Measurements from ENCODE around the gene COBLL1. TPM values are rescaled to one million over a fixed set of nuclear protein-coding genes. Genes with fewer than 3 reads are reported as not detected.

COBLL1 gene
- total RNA-seq, 1 experiment from 2014 or later: 5.9 TPM

DNA sequence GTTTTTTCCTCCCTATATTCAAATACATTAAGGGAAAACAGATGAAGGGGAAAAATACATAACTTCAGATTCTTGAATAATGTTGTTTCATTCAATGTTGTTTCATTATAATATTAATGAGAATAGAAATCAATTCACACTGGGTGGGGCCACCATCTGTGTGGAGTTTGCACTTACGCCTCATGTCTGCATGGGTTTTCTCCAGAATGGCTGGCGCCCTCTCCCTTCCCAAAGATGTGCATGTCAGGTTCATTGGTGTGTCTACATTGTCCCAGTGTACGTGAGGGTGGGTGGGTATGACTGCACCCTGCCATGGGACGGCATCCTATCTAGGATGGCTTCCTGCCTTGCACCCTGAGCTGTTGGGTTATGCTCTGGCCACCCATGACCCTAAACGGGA lies 51.7 kb downstream of the COBLL1 start:
- WGBS (ENCODE audit: extremely low coverage, insufficient read length, low lambda C conversion rate): no CpG with 5 or more reads among the region's 5 CpGs
- H3K79me2 ChIP-seq (ENCODE audit: insufficient read depth, low read length): no peaks in the 10 kb centered on the region
- no peak overlapping the region for H3K18ac ChIP-seq (ENCODE audit: insufficient read length, low read depth, low read length)
- H4K20me1 ChIP-seq (ENCODE audit: control insufficient read depth, insufficient read depth, insufficient read length): no peaks in the 10 kb centered on the region
- no peak overlapping the region for H3K4ac ChIP-seq (ENCODE audit: low read depth, low read length)
- no peak overlapping the region for H2BK120ac ChIP-seq (ENCODE audit: low read depth, low read length, poor library complexity, severe bottlenecking)
- Mint-ChIP-seq H3K27ac (no peak overlapping the region), H3K4me3 (no peak overlapping the region), H3K9me3 (no peaks in the 10 kb centered on the region), H3K27me3 (ENCODE audit: low read depth) (no peaks in the 10 kb centered on the region), H3K36me3 (ENCODE audit: insufficient read depth in 1 of 3, low read depth in 3 of 3) (no peaks in the 10 kb centered on the region), H3K4me1 (peaks cover 8 to 12% of the 10 kb centered on the region in 2 experiments)
- no peak overlapping the region for H2BK12ac ChIP-seq (ENCODE audit: insufficient read length, low read depth, low read length)
- no peak overlapping the region for H4K8ac ChIP-seq (replicated peaks; ENCODE audit: insufficient read length, low read depth, low read length)
- no peak overlapping the region for H2AK5ac ChIP-seq (ENCODE audit: insufficient read length, low read length)
- no peaks in the 10 kb centered on the region for H3K23me2 ChIP-seq (ENCODE audit: insufficient read length, low read depth, low read length, poor library complexity, severe bottlenecking)
- H4K91ac ChIP-seq (ENCODE audit: insufficient read length, low read depth, low read length): no peak overlapping the region
- no peak overlapping the region for H2AFZ ChIP-seq (ENCODE audit: low read length)
- H3K23ac ChIP-seq (ENCODE audit: insufficient read length, low read depth, low read length): no peak overlapping the region
- H2BK20ac ChIP-seq (ENCODE audit: low read depth, low read length, poor library complexity, severe bottlenecking): no peak overlapping the region
- H3K27ac ChIP-seq (ENCODE audit: insufficient read length, low read depth, low read length): no peak overlapping the region
- H3K79me1 ChIP-seq (ENCODE audit: insufficient read depth, low read depth, low read length, poor library complexity, severe bottlenecking): no peaks in the 10 kb centered on the region
- no peak overlapping the region for H3K56ac ChIP-seq (ENCODE audit: insufficient read length, low read depth, low read length)
- TF ChIP-seq, protein P1, sequence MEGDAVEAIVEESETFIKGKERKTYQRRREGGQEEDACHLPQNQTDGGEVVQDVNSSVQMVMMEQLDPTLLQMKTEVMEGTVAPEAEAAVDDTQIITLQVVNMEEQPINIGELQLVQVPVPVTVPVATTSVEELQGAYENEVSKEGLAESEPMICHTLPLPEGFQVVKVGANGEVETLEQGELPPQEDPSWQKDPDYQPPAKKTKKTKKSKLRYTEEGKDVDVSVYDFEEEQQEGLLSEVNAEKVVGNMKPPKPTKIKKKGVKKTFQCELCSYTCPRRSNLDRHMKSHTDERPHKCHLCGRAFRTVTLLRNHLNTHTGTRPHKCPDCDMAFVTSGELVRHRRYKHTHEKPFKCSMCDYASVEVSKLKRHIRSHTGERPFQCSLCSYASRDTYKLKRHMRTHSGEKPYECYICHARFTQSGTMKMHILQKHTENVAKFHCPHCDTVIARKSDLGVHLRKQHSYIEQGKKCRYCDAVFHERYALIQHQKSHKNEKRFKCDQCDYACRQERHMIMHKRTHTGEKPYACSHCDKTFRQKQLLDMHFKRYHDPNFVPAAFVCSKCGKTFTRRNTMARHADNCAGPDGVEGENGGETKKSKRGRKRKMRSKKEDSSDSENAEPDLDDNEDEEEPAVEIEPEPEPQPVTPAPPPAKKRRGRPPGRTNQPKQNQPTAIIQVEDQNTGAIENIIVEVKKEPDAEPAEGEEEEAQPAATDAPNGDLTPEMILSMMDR (conservative IDR thresholded peaks at IDR 0.05): no peak
- no peaks in the 10 kb centered on the region for H3K4me1 ChIP-seq (ENCODE audit: insufficient read depth, low read length)
- no peak overlapping the region for H2BK15ac ChIP-seq (ENCODE audit: low read depth, low read length)
- no peak overlapping the region for H3T11ph ChIP-seq (ENCODE audit: low read length)
- no peak overlapping the region for H3K14ac ChIP-seq (ENCODE audit: insufficient read depth, low read length)
- no peaks in the 10 kb centered on the region for H3K9me3 ChIP-seq (ENCODE audit: control insufficient read depth, low read depth, low read length)
- DNase-seq: no peak
- no peak overlapping the region for H2BK5ac ChIP-seq (ENCODE audit: insufficient read length, low read length)
- H3K4me2 ChIP-seq (ENCODE audit: insufficient read depth, insufficient read length, low read length): no peak overlapping the region
- H4K5ac ChIP-seq (ENCODE audit: insufficient read length, low read depth, low read length): no peak overlapping the region
- H3K9ac ChIP-seq (ENCODE audit: extremely low read depth, insufficient read length, low read length): no peak overlapping the region
- H3K27me3 ChIP-seq (ENCODE audit: insufficient read depth, low read length): no peaks in the 10 kb centered on the region
